Measurements from ENCODE around the gene RPAP2.
A peak's percentile ranks its signal among the peaks of the same experiment; 100 is the strongest.

RPAP2 gene

DNA sequence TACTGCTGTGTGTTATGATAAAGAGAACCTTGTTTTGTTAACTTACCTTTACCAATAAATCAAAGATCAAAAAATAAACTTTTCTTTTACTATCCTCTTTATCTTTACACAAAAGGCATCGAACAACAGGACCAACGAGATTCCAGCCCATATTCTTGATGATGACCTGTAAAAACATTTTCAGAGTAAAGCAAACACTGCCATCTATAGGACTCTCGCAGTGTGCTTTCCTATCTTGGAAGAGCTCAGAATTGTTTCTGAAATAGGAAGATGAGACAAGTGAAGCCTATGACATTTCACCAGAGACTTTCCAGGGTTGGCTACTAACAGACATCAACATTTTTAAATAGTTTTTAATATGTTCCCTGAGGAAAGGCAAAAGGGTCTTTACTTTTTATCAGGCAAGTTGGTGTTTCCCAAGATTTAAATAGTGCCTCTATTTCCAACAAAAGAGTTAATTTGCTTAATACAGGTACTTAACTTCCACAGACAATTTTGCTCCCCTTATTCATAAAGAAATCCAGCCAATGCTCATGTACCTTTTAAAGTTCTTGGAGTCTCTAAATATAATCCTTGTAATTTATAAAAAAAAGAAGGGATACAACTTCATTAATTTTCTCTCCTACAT, 7.4 kb upstream of the RPAP2 start:
- Histone ChIP-seq H3K27me3 (ENCODE audit: control insufficient read depth in 1 of 2, insufficient read depth in 2 of 2, low read length in 2 of 2) (no peaks in the 10 kb centered on the region), H3K4me3 (ENCODE audit: low read length in 2 of 2) (no peak overlapping the region), H3K36me3 (ENCODE audit: control insufficient read depth in 2 of 2, insufficient read depth in 2 of 2, low read length in 2 of 2) (peaks cover 3 to 18% of the 10 kb centered on the region in 2 donors)

DNA sequence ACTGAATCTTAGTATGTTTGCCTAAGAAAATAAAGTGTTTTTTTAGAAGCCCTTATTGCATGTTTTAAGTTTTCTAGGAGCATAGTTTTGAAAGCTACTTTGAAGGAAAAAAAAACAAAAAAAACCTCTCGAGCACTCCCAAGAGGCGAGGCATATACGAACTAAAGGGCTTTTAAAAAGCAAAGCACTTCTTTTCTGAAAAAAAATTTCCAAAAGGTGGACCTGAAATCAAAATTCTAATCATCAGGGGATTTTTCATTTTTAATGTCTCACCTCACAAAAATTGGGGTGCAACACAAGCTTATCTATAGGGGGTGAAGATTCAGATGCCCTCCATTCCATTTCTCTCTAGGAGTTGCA, 666 bp upstream of the RPAP2 start:
- H3K36me3 ChIP-seq (ENCODE audit: control insufficient read depth in 2 of 2, insufficient read depth in 2 of 2, low read length in 2 of 2): peaks cover 0 to 8% of the 10 kb centered on the region in 2 donors
- peak overlapping the region; percentile 86 to 91 for H3K9ac ChIP-seq (ENCODE audit: low read length in 2 of 2)
- H3K4me3 ChIP-seq (ENCODE audit: low read length in 2 of 2): peak overlapping the region; percentile 86 to 92
- no peaks in the 10 kb centered on the region for H3K9me3 ChIP-seq (ENCODE audit: control insufficient read depth in 2 of 2, low read length in 2 of 2)
- peak overlapping the region; percentile 77 for H3K27ac ChIP-seq (ENCODE audit: low read length)
- no peaks in the 10 kb centered on the region for H3K27me3 ChIP-seq (ENCODE audit: control insufficient read depth in 1 of 2, insufficient read depth in 2 of 2, low read length in 2 of 2)
- peaks cover 5% of the 10 kb centered on the region for H3K4me1 ChIP-seq (ENCODE audit: control insufficient read depth, insufficient read depth, low read length)

More for the DNA sequence above, 7.4 kb upstream of the RPAP2 start:
- Histone ChIP-seq H3K9ac (ENCODE audit: low read length in 2 of 2) (no peak overlapping the region), H3K4me1 (ENCODE audit: control insufficient read depth, insufficient read depth, low read length) (no peaks in the 10 kb centered on the region), H3K9me3 (ENCODE audit: control insufficient read depth in 2 of 2, low read length in 2 of 2) (no peaks in the 10 kb centered on the region), H3K27ac (ENCODE audit: low read length) (no peak overlapping the region)

DNA sequence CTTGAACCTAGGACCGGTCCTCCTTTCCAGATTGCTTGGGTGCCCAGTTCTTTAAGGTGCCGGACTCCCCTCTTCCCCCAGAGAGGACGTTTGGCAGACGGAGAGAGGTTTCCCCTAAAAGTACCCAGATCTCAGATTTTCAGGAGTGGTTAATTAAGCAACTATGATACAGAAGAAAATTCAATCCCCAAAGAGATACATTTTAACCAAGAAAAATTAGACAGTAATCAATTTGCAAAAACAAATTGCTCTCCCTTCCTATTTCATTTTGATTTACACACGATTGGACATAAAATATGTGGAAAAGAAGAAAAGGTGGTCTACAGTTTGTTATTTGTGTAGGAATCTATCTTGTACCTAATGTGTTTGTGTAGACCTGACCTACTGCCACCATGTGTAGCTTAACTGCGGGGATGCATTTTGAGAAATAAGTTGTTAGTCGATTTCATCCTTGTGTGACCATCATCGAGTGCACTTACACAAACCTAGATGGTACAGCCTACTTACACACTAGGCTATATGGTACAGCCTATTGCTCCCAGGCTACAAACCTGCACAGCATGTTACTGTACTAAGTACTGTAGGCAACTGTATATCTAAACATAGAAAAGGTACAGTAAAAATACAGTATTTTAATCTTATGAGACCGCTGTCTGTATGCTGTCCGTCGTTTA, 755 bp downstream of the RPAP2 start:
- H3K9me3 ChIP-seq (ENCODE audit: control insufficient read depth in 2 of 2, low read length in 2 of 2): no peaks in the 10 kb centered on the region
- peaks cover 5% of the 10 kb centered on the region for H3K4me1 ChIP-seq (ENCODE audit: control insufficient read depth, insufficient read depth, low read length)
- H3K27me3 ChIP-seq (ENCODE audit: control insufficient read depth in 1 of 2, insufficient read depth in 2 of 2, low read length in 2 of 2): no peaks in the 10 kb centered on the region
- H3K36me3 ChIP-seq (ENCODE audit: control insufficient read depth in 2 of 2, insufficient read depth in 2 of 2, low read length in 2 of 2): peaks cover under 1 to 6% of the 10 kb centered on the region in 2 donors
- H3K4me3 ChIP-seq (ENCODE audit: low read length in 2 of 2): peak overlapping the region; percentile 86 to 92
- peak overlapping the region; percentile 77 for H3K27ac ChIP-seq (ENCODE audit: low read length)
- H3K9ac ChIP-seq (ENCODE audit: low read length in 2 of 2): peak overlapping the region; percentile 86 to 91

DNA sequence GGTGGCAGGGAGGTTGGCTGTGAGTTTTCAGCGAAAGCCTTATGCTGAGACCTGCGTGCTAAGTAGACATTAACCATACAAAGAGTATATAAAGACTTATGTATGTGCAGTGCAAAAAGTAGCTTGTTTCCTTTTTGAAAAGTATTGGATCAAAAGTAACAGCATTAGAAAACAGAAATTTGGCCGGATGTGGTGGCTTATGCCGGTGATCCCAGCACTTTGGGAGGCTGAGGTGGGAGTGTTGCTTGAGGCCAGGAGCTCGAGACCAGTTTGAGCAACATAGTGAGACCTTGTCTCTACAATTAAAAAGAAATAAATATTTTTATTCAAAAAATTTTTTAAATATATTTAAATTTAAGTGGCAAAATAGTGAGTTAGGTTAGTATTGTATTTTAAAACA, 2.2 kb downstream of the RPAP2 start:
- no peaks in the 10 kb centered on the region for H3K9me3 ChIP-seq (ENCODE audit: control insufficient read depth in 2 of 2, low read length in 2 of 2)
- no peak overlapping the region for H3K4me3 ChIP-seq (ENCODE audit: low read length in 2 of 2)
- peaks cover 5% of the 10 kb centered on the region for H3K4me1 ChIP-seq (ENCODE audit: control insufficient read depth, insufficient read depth, low read length)
- no peaks in the 10 kb centered on the region for H3K27me3 ChIP-seq (ENCODE audit: control insufficient read depth in 1 of 2, insufficient read depth in 2 of 2, low read length in 2 of 2)
- H3K27ac ChIP-seq (ENCODE audit: low read length): no peak overlapping the region
- peaks cover 6 to 7% of the 10 kb centered on the region in 2 donors for H3K36me3 ChIP-seq (ENCODE audit: control insufficient read depth in 2 of 2, insufficient read depth in 2 of 2, low read length in 2 of 2)
- H3K9ac ChIP-seq (ENCODE audit: low read length in 2 of 2): no peak overlapping the region

DNA sequence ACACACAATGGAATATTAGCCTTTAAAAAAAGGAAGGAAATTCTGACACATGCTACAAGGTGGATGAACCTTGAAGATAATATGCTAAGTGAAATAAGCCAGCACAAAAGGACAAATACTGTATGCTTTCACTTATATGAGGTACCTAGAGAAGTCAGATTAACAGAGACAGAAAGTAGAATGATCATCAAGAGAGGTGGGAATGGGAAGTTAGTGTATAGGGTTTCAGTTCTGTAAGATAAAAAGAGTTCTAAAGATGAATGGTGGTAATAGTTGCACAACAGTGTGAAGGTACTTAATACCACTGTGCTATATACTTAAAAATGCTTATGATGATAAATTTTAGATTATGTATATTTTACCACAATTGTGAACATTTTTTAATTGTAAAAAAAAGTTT, 7.2 kb downstream of the RPAP2 start:
- Histone ChIP-seq H3K27me3 (ENCODE audit: control insufficient read depth in 1 of 2, insufficient read depth in 2 of 2, low read length in 2 of 2) (no peaks in the 10 kb centered on the region), H3K27ac (ENCODE audit: low read length) (no peak overlapping the region), H3K4me3 (ENCODE audit: low read length in 2 of 2) (no peak overlapping the region), H3K9ac (ENCODE audit: low read length in 2 of 2) (no peak overlapping the region), H3K36me3 (ENCODE audit: control insufficient read depth in 2 of 2, insufficient read depth in 2 of 2, low read length in 2 of 2) (peaks cover 6 to 11% of the 10 kb centered on the region in 2 donors), H3K4me1 (ENCODE audit: control insufficient read depth, insufficient read depth, low read length) (no peaks in the 10 kb centered on the region), H3K9me3 (ENCODE audit: control insufficient read depth in 2 of 2, low read length in 2 of 2) (no peaks in the 10 kb centered on the region)

DNA sequence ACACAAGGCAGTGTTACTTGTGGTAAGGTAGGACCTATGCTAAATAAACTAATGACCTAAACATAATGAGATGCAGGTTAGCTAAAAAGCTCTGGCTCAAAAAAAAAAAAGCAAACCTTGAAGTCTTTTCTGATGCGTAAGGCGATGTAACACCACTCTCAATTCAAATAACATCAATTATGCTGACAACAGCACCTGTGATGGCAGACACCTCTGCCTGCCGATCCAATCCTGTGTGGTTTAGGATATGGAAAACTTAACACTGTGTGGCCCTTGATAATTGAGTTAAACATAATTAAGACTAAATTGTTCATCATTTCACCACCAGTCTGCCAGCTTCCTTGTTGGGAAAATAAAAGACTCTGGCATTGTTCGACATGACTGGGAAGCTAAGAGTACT, 9.1 kb downstream of the RPAP2 start:
- Histone ChIP-seq H3K9ac (ENCODE audit: low read length in 2 of 2) (no peak overlapping the region), H3K27me3 (ENCODE audit: control insufficient read depth in 1 of 2, insufficient read depth in 2 of 2, low read length in 2 of 2) (no peaks in the 10 kb centered on the region), H3K36me3 (ENCODE audit: control insufficient read depth in 2 of 2, insufficient read depth in 2 of 2, low read length in 2 of 2) (peaks cover 6 to 14% of the 10 kb centered on the region in 2 donors), H3K4me1 (ENCODE audit: control insufficient read depth, insufficient read depth, low read length) (no peaks in the 10 kb centered on the region), H3K9me3 (ENCODE audit: control insufficient read depth in 2 of 2, low read length in 2 of 2) (no peaks in the 10 kb centered on the region), H3K27ac (ENCODE audit: low read length) (no peak overlapping the region), H3K4me3 (ENCODE audit: low read length in 2 of 2) (no peak overlapping the region)

DNA sequence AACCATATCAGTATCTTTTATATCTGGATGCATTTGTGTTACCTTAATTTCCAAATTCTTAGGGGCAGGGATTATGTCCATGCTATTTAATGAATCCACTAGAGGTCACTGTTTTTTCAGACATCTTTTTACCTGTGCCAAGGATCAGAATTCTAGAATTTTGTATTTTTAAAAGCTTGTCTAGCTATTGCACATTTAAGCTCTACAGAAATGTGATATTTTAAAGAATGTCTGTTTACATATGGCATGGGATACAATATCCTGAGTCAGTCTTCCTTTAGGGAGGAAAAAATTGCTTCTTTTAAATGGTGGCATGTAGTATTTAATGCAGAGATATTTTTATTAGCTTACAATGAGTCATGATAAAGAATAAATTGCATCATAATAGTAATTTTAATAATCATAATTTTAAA, 11.3 kb downstream of the RPAP2 start:
- no peak overlapping the region for H3K4me3 ChIP-seq (ENCODE audit: low read length in 2 of 2)
- no peaks in the 10 kb centered on the region for H3K27me3 ChIP-seq (ENCODE audit: control insufficient read depth in 1 of 2, insufficient read depth in 2 of 2, low read length in 2 of 2)
- peaks cover 9 to 12% of the 10 kb centered on the region in 2 donors for H3K36me3 ChIP-seq (ENCODE audit: control insufficient read depth in 2 of 2, insufficient read depth in 2 of 2, low read length in 2 of 2)
- no peaks in the 10 kb centered on the region for H3K9me3 ChIP-seq (ENCODE audit: control insufficient read depth in 2 of 2, low read length in 2 of 2)
- H3K27ac ChIP-seq (ENCODE audit: low read length): no peak overlapping the region
- no peaks in the 10 kb centered on the region for H3K4me1 ChIP-seq (ENCODE audit: control insufficient read depth, insufficient read depth, low read length)
- H3K9ac ChIP-seq (ENCODE audit: low read length in 2 of 2): no peak overlapping the region

DNA sequence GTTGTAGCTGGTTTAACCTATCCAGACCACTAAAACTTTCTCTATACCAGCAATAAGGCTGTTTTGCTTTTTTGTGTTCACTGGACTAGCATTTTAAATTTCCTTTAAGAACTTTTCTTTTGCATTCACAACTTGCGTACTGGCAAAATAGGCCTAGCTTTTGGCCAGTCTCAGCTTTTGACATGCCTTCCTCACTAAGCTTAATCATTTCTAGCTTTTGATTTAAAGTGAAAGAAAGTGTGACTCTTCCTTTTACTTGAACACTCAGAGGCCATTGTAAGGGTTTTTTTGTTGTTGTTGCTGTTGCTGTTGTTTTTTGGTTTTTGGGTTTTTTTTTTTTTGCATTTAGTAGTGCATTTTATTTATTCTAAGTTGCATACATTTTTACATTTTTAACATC, 15.2 kb downstream of the RPAP2 start:
- H3K4me1 ChIP-seq (ENCODE audit: control insufficient read depth, insufficient read depth, low read length): no peaks in the 10 kb centered on the region
- no peak overlapping the region for H3K4me3 ChIP-seq (ENCODE audit: low read length in 2 of 2)
- peaks cover 5 to 10% of the 10 kb centered on the region in 2 donors for H3K36me3 ChIP-seq (ENCODE audit: control insufficient read depth in 2 of 2, insufficient read depth in 2 of 2, low read length in 2 of 2)

DNA sequence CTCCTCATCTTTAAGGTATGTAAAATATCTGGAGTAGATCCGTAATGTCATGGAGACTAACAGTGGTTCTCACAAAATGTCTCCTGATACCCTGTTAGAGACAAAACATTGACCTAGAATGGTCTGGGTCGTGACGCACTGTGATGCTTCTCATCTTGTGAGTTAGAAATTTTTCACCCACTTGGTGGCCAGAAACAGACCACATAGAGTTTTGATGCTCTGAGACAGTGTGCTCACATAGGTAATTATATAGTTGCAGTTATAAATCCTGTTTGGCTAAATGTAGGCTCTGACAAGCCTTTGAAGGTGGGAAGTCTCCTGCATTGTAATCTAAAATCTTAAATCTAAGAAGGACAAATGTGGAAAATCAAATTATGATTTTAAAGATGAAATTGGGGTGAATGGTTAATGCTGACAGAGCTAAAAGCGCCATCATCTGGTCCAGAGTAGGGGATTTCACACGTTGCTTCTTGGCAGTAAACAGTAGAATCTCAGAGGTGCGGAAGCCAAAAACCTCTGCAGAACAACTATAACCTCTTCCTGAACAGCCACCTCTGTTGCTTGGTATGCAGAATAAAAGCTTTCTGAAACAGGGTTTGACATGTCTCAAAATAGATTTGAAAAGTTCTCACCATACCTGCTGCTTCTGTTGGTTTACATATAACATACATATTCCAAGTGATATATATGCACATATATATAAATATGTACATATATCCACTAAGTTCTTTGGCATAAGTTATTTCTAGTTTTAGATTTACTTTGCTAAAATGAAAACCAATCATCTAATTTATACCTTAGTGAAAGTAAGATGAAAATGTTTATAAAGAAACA, 17.1 kb downstream of the RPAP2 start:
- Histone ChIP-seq H3K4me3 (ENCODE audit: low read length in 2 of 2) (no peak overlapping the region), H3K27ac (ENCODE audit: low read length) (no peak overlapping the region), H3K36me3 (ENCODE audit: control insufficient read depth in 2 of 2, insufficient read depth in 2 of 2, low read length in 2 of 2) (peaks cover 5 to 10% of the 10 kb centered on the region in 2 donors), H3K9me3 (ENCODE audit: control insufficient read depth in 2 of 2, low read length in 2 of 2) (no peaks in the 10 kb centered on the region), H3K9ac (ENCODE audit: low read length in 2 of 2) (no peak overlapping the region), H3K4me1 (ENCODE audit: control insufficient read depth, insufficient read depth, low read length) (no peaks in the 10 kb centered on the region), H3K27me3 (ENCODE audit: control insufficient read depth in 1 of 2, insufficient read depth in 2 of 2, low read length in 2 of 2) (no peaks in the 10 kb centered on the region)

More for the DNA sequence above, 15.2 kb downstream of the RPAP2 start:
- Histone ChIP-seq H3K27ac (ENCODE audit: low read length) (no peak overlapping the region), H3K27me3 (ENCODE audit: control insufficient read depth in 1 of 2, insufficient read depth in 2 of 2, low read length in 2 of 2) (no peaks in the 10 kb centered on the region), H3K9ac (ENCODE audit: low read length in 2 of 2) (no peak overlapping the region), H3K9me3 (ENCODE audit: control insufficient read depth in 2 of 2, low read length in 2 of 2) (no peaks in the 10 kb centered on the region)

DNA sequence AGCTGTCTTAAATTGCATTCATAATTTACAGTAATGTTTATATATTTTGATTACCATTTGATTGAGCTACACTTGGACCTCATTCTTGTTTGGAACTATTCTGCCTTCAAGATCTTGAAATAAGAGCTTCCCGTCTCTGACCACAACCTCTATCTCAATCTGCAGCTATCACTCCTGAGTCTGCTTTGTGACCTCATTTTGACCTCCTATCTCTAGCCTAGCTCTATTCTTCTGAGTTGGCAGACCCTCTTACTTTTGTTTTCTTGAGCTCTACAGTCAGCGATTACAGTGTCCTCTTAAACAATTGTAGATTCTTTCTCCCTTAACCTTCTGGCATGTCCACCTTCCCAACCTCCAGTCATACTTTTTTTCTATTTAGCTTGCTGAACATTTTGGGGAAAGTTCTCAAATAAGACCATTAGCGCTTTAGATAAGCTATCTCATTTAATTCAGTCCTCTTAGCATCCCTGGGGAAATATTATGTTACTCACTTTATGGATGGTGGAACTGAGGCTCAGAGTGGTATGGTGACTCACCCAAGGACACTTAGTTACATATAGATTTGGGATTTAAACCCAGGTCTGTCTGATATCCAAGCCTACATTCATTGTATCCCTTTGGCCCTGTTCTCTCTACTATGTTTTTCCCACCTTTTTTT, 19.1 kb downstream of the RPAP2 start:
- no peaks in the 10 kb centered on the region for H3K27me3 ChIP-seq (ENCODE audit: control insufficient read depth in 1 of 2, insufficient read depth in 2 of 2, low read length in 2 of 2)
- H3K4me3 ChIP-seq (ENCODE audit: low read length in 2 of 2): no peak overlapping the region
- no peaks in the 10 kb centered on the region for H3K4me1 ChIP-seq (ENCODE audit: control insufficient read depth, insufficient read depth, low read length)
- H3K36me3 ChIP-seq (ENCODE audit: control insufficient read depth in 2 of 2, insufficient read depth in 2 of 2, low read length in 2 of 2): peaks cover 2 to 10% of the 10 kb centered on the region in 2 donors
- no peak overlapping the region for H3K9ac ChIP-seq (ENCODE audit: low read length in 2 of 2)
- H3K9me3 ChIP-seq (ENCODE audit: control insufficient read depth in 2 of 2, low read length in 2 of 2): no peaks in the 10 kb centered on the region
- H3K27ac ChIP-seq (ENCODE audit: low read length): no peak overlapping the region
